ENCODE measurements around the gene FBXW7. TPM values are rescaled to one million over a fixed set of nuclear protein-coding genes. Genes with fewer than 3 reads are reported as not detected.

Gene FBXW7
- total RNA-seq, 1 donor from 2014 or later: 21.0 TPM

DNA sequence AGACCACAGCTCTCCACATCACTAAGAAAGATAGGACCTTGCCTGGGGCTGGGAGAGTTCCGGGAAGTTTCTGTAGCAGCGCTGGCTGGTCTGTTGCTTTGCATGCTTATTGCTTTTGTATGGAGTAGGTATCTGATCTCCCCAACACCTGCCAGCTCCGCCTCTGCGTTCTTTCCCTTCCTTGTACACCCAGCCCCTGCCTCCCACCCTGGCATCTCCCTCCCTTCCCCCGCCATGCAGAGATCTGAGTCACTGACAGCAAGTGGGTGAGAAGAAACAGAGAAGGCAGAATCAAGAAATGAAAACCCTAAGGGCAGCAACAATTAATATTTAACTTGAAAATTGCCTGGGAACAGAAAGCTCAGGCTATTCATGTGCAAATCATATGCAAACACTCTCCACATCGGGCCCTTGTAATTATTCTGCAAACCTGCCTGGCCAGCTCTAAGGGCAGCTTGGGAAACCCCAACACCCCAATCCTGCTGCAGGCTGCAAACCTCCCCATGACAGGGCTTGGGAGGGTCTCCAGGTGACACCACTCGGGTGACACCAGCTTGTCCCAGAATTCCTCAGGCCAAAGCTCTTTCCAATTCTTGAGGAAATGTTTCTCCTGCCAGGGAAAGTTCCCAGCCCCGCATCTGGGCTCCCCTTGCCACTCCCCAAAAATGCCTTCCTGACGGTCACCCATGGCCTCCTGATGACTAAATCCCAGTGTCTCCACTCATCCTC is 257.2 kb downstream of the FBXW7 start:
- TF ChIP-seq, protein P1, sequence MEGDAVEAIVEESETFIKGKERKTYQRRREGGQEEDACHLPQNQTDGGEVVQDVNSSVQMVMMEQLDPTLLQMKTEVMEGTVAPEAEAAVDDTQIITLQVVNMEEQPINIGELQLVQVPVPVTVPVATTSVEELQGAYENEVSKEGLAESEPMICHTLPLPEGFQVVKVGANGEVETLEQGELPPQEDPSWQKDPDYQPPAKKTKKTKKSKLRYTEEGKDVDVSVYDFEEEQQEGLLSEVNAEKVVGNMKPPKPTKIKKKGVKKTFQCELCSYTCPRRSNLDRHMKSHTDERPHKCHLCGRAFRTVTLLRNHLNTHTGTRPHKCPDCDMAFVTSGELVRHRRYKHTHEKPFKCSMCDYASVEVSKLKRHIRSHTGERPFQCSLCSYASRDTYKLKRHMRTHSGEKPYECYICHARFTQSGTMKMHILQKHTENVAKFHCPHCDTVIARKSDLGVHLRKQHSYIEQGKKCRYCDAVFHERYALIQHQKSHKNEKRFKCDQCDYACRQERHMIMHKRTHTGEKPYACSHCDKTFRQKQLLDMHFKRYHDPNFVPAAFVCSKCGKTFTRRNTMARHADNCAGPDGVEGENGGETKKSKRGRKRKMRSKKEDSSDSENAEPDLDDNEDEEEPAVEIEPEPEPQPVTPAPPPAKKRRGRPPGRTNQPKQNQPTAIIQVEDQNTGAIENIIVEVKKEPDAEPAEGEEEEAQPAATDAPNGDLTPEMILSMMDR (IDR thresholded peaks at IDR 0.05): no peak
- Mint-ChIP-seq H3K36me3 (ENCODE audit: unreplicated experiment) (no peaks in the 10 kb centered on the region), H3K9me3 (ENCODE audit: unreplicated experiment) (no peaks in the 10 kb centered on the region), H3K27me3 (ENCODE audit: unreplicated experiment) (peaks cover 33% of the 10 kb centered on the region), H3K4me1 (ENCODE audit: unreplicated experiment) (peaks cover 12% of the 10 kb centered on the region), H3K4me3 (ENCODE audit: unreplicated experiment) (no peak overlapping the region), H3K27ac (ENCODE audit: unreplicated experiment) (no peak overlapping the region)
- DNase-seq (ENCODE audit: extremely low spot score, unreplicated experiment): no peak

DNA sequence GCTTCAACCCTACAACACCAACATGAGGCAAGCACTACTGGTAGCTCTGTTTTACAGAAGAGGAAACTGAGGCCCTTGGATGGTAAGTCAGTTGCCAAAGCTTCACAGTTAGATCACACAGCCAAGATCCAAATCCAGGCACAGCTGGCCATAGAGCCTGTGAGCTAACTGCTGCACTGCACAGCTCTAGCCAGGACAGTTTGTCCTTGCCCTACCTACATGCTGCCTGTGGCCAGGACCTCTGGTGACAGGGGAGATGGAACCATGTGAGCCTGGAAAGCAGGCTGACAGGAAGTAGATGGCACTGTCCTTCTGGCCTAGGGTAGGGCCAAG is 257.8 kb downstream of the FBXW7 start:
- DNase-seq (ENCODE audit: extremely low spot score, unreplicated experiment): no peak
- no peaks in the 10 kb centered on the region for H3K36me3 Mint-ChIP-seq (ENCODE audit: unreplicated experiment)
- H3K4me1 Mint-ChIP-seq (ENCODE audit: unreplicated experiment): peaks cover 15% of the 10 kb centered on the region
- H3K9me3 Mint-ChIP-seq (ENCODE audit: unreplicated experiment): no peaks in the 10 kb centered on the region
- TF ChIP-seq, protein P1 (IDR thresholded peaks at IDR 0.05): no peak
- H3K27me3 Mint-ChIP-seq (ENCODE audit: unreplicated experiment): peaks cover 33% of the 10 kb centered on the region
- no peak overlapping the region for H3K4me3 Mint-ChIP-seq (ENCODE audit: unreplicated experiment)
- no peak overlapping the region for H3K27ac Mint-ChIP-seq (ENCODE audit: unreplicated experiment)

DNA sequence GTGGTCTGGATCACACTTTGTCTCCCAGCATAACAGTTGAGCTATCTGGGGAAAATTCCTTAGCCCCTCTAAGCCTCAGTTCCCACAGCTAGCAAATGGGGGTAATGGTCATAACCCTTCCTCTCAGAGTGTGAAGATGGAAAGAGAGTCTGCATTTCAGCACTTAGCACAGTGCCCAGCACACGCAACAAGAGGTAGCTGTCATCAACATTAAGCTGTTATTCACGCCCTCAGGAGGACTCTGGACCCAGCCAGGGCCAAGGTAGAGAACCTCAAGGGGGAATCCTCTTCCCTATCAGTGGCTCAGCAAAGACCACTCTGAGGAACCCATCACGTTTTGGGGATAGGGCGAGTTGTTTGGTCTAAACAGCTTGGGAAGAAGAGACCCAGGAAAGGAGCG is 258.6 kb downstream of the FBXW7 start:
- Mint-ChIP-seq H3K4me3 (ENCODE audit: unreplicated experiment) (no peak overlapping the region), H3K9me3 (ENCODE audit: unreplicated experiment) (no peaks in the 10 kb centered on the region), H3K4me1 (ENCODE audit: unreplicated experiment) (peaks cover 15% of the 10 kb centered on the region), H3K27me3 (ENCODE audit: unreplicated experiment) (peaks cover 32% of the 10 kb centered on the region), H3K27ac (ENCODE audit: unreplicated experiment) (no peak overlapping the region), H3K36me3 (ENCODE audit: unreplicated experiment) (no peaks in the 10 kb centered on the region)
- TF ChIP-seq, protein P1 (IDR thresholded peaks at IDR 0.05): no peak
- DNase-seq (ENCODE audit: extremely low spot score, unreplicated experiment): no peak

DNA sequence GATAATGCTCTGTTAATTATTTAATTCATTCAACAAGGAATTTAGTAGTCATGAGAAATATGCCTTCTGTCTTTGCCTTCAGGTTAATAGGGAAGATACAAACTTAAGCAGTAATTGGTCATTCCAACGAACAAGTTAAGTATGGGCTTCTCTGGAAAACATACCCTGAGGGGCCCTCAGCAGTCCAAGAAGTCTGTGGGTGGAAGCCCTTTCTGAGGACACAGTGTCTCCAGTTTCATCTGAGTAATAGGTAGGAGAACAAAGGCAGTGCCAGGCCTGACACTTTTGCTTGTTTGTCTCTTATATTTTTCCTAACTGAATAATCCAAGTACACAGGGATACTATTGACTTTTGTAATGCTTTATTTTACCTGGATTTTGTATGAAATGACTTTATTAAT is 262.5 kb downstream of the FBXW7 start:
- Mint-ChIP-seq H3K9me3 (ENCODE audit: unreplicated experiment) (no peaks in the 10 kb centered on the region), H3K36me3 (ENCODE audit: unreplicated experiment) (no peaks in the 10 kb centered on the region), H3K27ac (ENCODE audit: unreplicated experiment) (no peak overlapping the region), H3K4me3 (ENCODE audit: unreplicated experiment) (no peak overlapping the region), H3K4me1 (ENCODE audit: unreplicated experiment) (peaks cover 8% of the 10 kb centered on the region), H3K27me3 (ENCODE audit: unreplicated experiment) (peaks cover 21% of the 10 kb centered on the region)
- DNase-seq (ENCODE audit: extremely low spot score, unreplicated experiment): no peak
- TF ChIP-seq, protein P1 (IDR thresholded peaks at IDR 0.05): no peak

Small RNA genes lying within 50 kb of the gene (microRNA-seq; reads per million reads assigned to microRNA genes)
- gene MIR3140 (ENCODE audit: unreplicated experiment): not detected

Other genes with a start within 250 kb of the FBXW7 start
- 0.60 and 1.4 TPM in 2 replicates for gene TMEM154, start 143.9 kb upstream of the FBXW7 start, total RNA-seq
- gene TIGD4, start 243.6 kb upstream of the FBXW7 start, total RNA-seq: 0.18 and 0.19 TPM in 2 replicates
- gene ARFIP1, start 243.9 kb upstream of the FBXW7 start, total RNA-seq: 41.9 and 43.2 TPM in 2 replicates

Data from osteocyte (in vitro differentiated cells).